HepG2 (cell line): ENCODE results near the gene SNX9. TPM values are rescaled to one million over a fixed set of nuclear protein-coding genes. Genes with fewer than 3 reads are reported as not detected.
A peak's percentile ranks its signal among the peaks of the same experiment; 100 is the strongest.

Experiments used
- ARNT2 ChIP-seq: sonication (generic); formaldehyde crosslinking; IDR thresholded peaks from 2 replicates; pipeline ENCODE4 v1.8.0; 2022; ENCODE audit warnings: mild to moderate bottlenecking, low read depth, missing genetic modification reagents, moderate library complexity
- ATF2 ChIP-seq: sonication (generic); formaldehyde crosslinking; IDR thresholded peaks from 2 replicates; pipeline ENCODE4 v1.4.0; 2020; ENCODE audit warnings: missing genetic modification reagents
- CERS6 ChIP-seq: sonication (generic); formaldehyde crosslinking; IDR thresholded peaks from 2 replicates; pipeline ENCODE4 v1.5.0; 2020; ENCODE audit warnings: missing genetic modification reagents
- CREB3 ChIP-seq: sonication (generic); formaldehyde crosslinking; IDR thresholded peaks from 2 replicates; pipeline ENCODE4 v1.5.0; 2020; ENCODE audit warnings: missing genetic modification reagents
- ESRRA ChIP-seq: sonication (generic); formaldehyde crosslinking; IDR thresholded peaks from 2 replicates; pipeline ENCODE4 v1.5.1; 2020; ENCODE audit warnings: mild to moderate bottlenecking, low read depth, missing genetic modification reagents
- HNF4G ChIP-seq, 2 experiments: sonication (generic) in 1 of 2; formaldehyde crosslinking in 1 of 2; IDR thresholded peaks; 2 replicates each; pipeline versions ENCODE4 v1.4.0 to v1.6.1; 2011 to 2020; ENCODE audit warnings: borderline replicate concordance in 2 of 2, low read depth in 2 of 2, mild to moderate bottlenecking in 2 of 2, low read length in 1 of 2, missing genetic modification reagents in 1 of 2, moderate library complexity in 1 of 2
- KDM2A ChIP-seq: sonication (generic); formaldehyde crosslinking; IDR thresholded peaks from 2 replicates; pipeline ENCODE4 v1.4.0; 2020; ENCODE audit warnings: low read depth, missing genetic modification reagents, borderline replicate concordance
- MIER3 ChIP-seq: IDR thresholded peaks from 2 replicates; pipeline ENCODE4 v1.6.1; 2016; ENCODE audit warnings: missing compliant biosample characterization, borderline replicate concordance
- MLX ChIP-seq: IDR thresholded peaks from 2 replicates; pipeline ENCODE4 v1.6.1; 2016
- SAFB2 ChIP-seq: sonication (generic); formaldehyde crosslinking; IDR thresholded peaks from 2 replicates; pipeline ENCODE4 v1.5.1; 2020; ENCODE audit warnings: missing genetic modification reagents, low read depth, mild to moderate bottlenecking, borderline replicate concordance
- SAP130 ChIP-seq: IDR thresholded peaks from 2 replicates; pipeline ENCODE4 v1.6.1; 2016; ENCODE audit warnings: low read depth
- SOX5 ChIP-seq: IDR thresholded peaks from 2 replicates; pipeline ENCODE4 v1.6.1; 2016; ENCODE audit warnings: borderline replicate concordance
- SRSF1 ChIP-seq: fragments of 200-400 bp; formaldehyde crosslinking; optimal IDR thresholded peaks from 2 replicates; pipeline ENCODE3; 2017; ENCODE audit warnings: mild to moderate bottlenecking, low read depth, low read length, moderate library complexity
- TCF12 ChIP-seq, 2 experiments: fragments of 450-650 bp in 1 of 2; sonication (generic) in 1 of 2; formaldehyde crosslinking in 1 of 2; IDR thresholded peaks; 2 replicates each; pipeline versions ENCODE4 v1.6.1 to v1.8.0; 2017 to 2022; ENCODE audit warnings: antibody characterized with exemption in 1 of 2, mild to moderate bottlenecking in 1 of 2, missing genetic modification reagents in 1 of 2, moderate library complexity in 1 of 2
- ZBTB2 ChIP-seq: sonication (generic); formaldehyde crosslinking; IDR thresholded peaks from 2 replicates; pipeline ENCODE4 v1.8.0; 2022; ENCODE audit warnings: low read depth, missing genetic modification reagents
- ZNF691 ChIP-seq: sonication (generic); formaldehyde crosslinking; IDR thresholded peaks from 2 replicates; pipeline ENCODE4 v1.4.0; 2020; ENCODE audit warnings: missing genetic modification reagents, low read depth, mild to moderate bottlenecking, borderline replicate concordance
- ZNF724P ChIP-seq: sonication (generic); formaldehyde crosslinking; IDR thresholded peaks from 2 replicates; pipeline ENCODE4 v1.8.0; 2022; ENCODE audit warnings: missing genetic modification reagents, borderline replicate concordance
- ZNF749 ChIP-seq: sonication (generic); formaldehyde crosslinking; IDR thresholded peaks from 2 replicates; pipeline ENCODE4 v1.8.0; 2022; ENCODE audit warnings: mild to moderate bottlenecking, missing genetic modification reagents, moderate library complexity, borderline replicate concordance
- ZNF878 ChIP-seq: sonication (generic); formaldehyde crosslinking; IDR thresholded peaks from 2 replicates; pipeline ENCODE4 v1.8.1; 2023; ENCODE audit warnings: mild to moderate bottlenecking, missing genetic modification reagents, moderate library complexity
- polyA plus RNA-seq, 8 experiments: library from polyadenylated mRNA; depleted of rRNA in 3 of 8; stranded (reverse) in 7 of 8; unstranded in 1 of 8; fragments of >200 nt; fragmentation: Illumina TruSeq in 4 of 8; extraction: Trizol in 4 of 8; gene quantifications; 2 replicates each; pipeline versions ENCODE4 v1.2.1 to v1.2.3, GENCODE V29; 2011 to 2016; ENCODE audit warnings: low read depth in 4 of 8, missing spikeins in 1 of 8, mixed read lengths in 1 of 8; ENCODE audit not compliant: insufficient read depth in 1 of 8
- total RNA-seq, 5 experiments: library from RNA; depleted of rRNA; stranded (reverse); fragments of >200 nt; fragmentation: Illumina TruSeq; extraction: Trizol; gene quantifications; 2 replicates each; pipeline ENCODE4 v1.2.3, GENCODE V29; 2016; ENCODE audit warnings: low read depth in 1 of 5

SNX9 gene
- total and polyA plus RNA-seq, 2 of the 13 experiments (the other 11 are each of a cell fraction or from before 2014, with no cell fraction given), result 21.9 to 36.0 TPM

- TF ChIP-seq ZBTB2 (CRISPR knock-in tag) (peak; percentile 86), SRSF1 (peak; percentile 12), SAFB2 (CRISPR knock-in tag) (peak; percentile 69; the same call in 1 of the 2 replicates), ESRRA (CRISPR knock-in tag) (peak; percentile 70), ZNF691 (CRISPR knock-in tag) (peak; percentile 20; the same call in 1 of the 2 replicates), ZNF749 (peak; percentile 80; the same call in 1 of the 2 replicates), ZNF724P (CRISPR knock-in tag) (peak; percentile 61; the same call in 1 of the 2 replicates), ZNF878 (peak; percentile 6; the same call in 1 of the 2 replicates), TCF12 (IDR thresholded peaks at IDR 0.05) (no peak), TCF12 (CRISPR knock-in tag; IDR thresholded peaks at IDR 0.05) (peak; percentile 90; the same call in 1 of the 2 replicates), SOX5 (peak; percentile 25), SAP130 (CRISPR knock-in tag) (peak; percentile 39), ARNT2 (CRISPR knock-in tag) (peak; percentile 88), KDM2A (CRISPR knock-in tag) (peak; percentile 27; the same call in 1 of the 2 replicates), HNF4G (IDR thresholded peaks at IDR 0.05; ENCODE audit: borderline replicate concordance, low read depth, low read length) (no peak; the same call in 1 of the 2 replicates), HNF4G (CRISPR knock-in tag; IDR thresholded peaks at IDR 0.05; ENCODE audit: borderline replicate concordance, low read depth) (peak; percentile 64; the same call in 1 of the 2 replicates), CREB3 (CRISPR knock-in tag) (0 out of 2 replicates have a peak, but pooled peaks have one; percentile 44), CERS6 (0 out of 2 replicates have a peak, but pooled peaks have one; percentile 20), MIER3 (CRISPR knock-in tag) (peak; percentile 16; the same call in 1 of the 2 replicates), ATF2 (CRISPR knock-in tag) (no peak; the same call in 1 of the 2 replicates), MLX (CRISPR knock-in tag) (peak; percentile 20; the same call in 1 of the 2 replicates)
Observed at GRCh38 chr6:157981395-157982101, 158.5 kb downstream of the SNX9 start, which contains the start of gene SYNJ2 (continued).
